ENCODE measurements around the gene ALKBH7.
A peak's percentile ranks its signal among the peaks of the same experiment; 100 is the strongest.
"Not testable (repeated sequence)": the region's sequence is repeated elsewhere in the genome, so short reads cannot be mapped to it uniquely, and the experiment has no call there.

The ALKBH7 gene

DNA sequence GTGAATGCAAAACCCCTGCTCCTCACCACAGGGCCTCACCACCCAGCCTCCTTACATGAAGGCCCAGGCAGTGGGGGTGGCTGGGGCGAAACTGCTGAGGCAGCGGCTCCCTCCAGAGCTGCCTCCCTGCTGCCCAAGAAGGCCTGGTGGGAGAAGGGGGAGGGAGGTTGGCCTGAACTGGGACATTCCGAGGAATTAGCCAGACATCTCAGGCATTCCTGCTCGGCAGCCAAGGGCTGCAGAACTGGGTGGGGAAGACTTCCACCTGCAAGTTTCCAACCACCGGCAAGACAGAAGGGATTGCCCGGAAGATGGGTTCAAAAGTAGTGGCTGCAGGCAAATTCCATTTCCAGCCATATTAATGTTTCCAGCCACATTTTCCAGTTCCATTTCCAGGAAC, 5.4 kb downstream of the ALKBH7 start:
- H3K4me3 ChIP-seq (ENCODE audit: low read length), result no peak overlapping the region
- no peak for TF ChIP-seq ZNF274 (IDR thresholded peaks at IDR 0.05; ENCODE audit: low read depth, low read length)

DNA sequence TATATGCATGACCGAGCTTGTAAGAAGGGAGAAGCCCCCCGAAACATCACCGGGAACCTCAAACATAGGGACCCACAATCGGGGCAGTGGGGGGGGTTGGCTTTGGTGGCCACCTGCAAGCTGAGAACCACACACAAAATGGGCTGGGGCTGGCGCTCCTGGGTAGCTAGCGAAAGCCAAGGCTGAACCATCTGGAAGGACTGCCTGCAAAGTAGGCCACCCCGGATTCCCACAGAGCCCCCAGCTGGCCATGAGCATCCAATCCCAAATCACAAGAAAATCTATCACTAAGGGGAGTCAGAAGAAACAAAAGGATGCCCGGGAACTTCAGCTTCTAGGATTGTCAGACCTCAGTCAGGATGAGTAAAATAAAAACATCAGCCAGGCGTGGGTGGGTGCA, 5.9 kb downstream of the ALKBH7 start:
- no peak overlapping the region for H3K4me3 ChIP-seq (ENCODE audit: low read length)
- no peak for TF ChIP-seq ZNF274 (IDR thresholded peaks at IDR 0.05; ENCODE audit: low read depth, low read length)

DNA sequence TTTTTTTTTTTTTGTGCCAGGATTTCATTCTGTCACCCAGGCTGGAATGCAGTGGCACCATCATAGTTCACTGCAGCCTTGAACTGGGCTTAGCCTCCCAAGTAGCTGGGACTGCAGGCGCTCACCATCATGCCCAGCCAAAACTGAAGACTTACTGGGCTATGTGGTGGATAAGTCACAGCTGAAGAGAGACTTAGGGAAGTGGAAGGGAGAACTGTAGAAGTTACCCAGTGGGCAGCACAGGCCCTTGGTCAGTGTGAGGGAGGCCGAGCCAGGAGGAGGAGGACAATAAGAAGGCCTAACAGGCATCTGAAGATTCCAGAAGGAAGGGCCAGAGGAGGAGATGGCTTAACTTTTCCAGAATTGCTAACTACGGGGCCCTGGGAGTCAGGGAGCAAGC, 7.2 kb downstream of the ALKBH7 start:
- no peak for TF ChIP-seq ZNF274 (IDR thresholded peaks at IDR 0.05; ENCODE audit: low read depth, low read length)
- no peak overlapping the region for H3K4me3 ChIP-seq (ENCODE audit: low read length)

DNA sequence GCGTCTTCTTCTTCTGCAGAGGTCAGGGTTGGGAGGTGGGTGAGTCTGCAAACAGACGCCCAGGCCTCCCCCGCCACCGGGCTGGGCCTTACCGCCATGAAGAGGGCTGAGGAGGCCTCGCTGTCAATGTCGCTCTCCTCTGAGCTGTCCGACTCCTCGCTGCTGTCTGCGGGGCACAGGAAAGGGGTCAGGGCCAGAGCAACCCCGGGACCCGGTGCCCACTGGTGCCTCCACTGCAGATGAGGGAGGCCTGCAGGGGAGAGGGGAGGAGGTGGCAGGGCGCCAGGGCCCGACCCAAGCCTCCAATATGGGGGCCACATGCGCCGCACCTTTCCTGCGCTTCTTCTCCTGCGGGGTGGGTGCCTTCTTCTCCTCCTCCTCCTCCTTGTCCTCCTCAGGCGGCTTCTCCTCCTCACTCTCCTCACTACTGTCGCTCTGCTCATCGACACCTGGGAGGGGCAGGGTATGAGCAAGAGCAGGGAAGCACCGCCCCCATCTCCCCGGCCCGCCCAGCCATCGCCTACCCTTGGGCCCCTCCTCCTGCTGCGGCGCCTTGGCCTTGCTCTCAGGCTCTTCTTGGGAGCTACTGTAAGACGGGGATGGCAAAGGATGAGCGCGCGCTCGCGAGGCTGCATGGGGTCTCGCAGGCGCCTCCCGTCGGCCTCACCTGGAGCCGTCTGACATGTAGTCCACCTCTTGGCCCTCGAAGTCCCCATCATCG, 8.6 kb downstream of the ALKBH7 start:
- no peak for TF ChIP-seq ZNF274 (IDR thresholded peaks at IDR 0.05; ENCODE audit: low read depth, low read length)
- H3K4me3 ChIP-seq (ENCODE audit: low read length), result no peak overlapping the region

DNA sequence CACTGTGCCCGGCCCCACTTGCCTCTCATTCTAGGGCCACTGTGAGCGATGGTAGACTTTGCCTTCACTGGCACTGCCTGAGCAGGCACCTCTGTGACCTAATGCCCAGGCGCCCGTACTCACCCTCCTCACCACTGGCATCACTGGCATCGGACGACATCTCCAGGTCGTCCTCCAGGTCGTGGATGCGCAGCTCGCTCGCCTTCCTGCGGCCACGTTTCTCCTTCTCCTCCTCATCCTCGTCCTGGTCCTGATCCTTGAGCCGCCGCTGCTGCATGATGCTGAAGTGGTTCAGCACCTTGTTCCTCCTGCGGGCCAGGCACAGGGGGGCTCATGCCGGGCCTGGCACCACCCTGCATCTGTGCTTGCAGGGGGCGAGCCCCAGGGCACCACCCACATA, 10.6 kb downstream of the ALKBH7 start:
- no peak overlapping the region for H3K4me3 ChIP-seq (ENCODE audit: low read length)
- TF ChIP-seq ZNF274 (IDR thresholded peaks at IDR 0.05; ENCODE audit: low read depth, low read length), result no peak

DNA sequence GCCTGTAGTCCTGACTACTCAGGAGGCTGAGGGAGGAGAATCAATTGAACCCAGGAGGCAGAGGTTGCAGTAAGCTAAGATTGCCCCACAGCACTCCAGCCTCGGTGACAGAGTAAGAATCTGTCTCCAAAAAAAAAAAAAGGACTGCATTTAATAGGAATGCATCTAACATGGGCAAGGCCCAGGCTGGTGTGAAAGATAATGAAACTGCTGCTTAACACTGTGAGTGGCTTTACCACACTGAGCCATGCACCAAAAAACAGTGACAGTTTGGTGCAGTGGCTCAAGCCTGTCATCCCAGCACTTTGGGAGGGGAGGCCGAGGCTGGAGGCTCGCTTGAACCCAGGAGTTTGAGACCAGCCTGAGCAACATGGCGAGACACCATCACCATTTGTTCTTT, 11.8 kb downstream of the ALKBH7 start:
- TF ChIP-seq ZNF274 (IDR thresholded peaks at IDR 0.05; ENCODE audit: low read depth, low read length), result no peak
- no peak overlapping the region for H3K4me3 ChIP-seq (ENCODE audit: low read length)

DNA sequence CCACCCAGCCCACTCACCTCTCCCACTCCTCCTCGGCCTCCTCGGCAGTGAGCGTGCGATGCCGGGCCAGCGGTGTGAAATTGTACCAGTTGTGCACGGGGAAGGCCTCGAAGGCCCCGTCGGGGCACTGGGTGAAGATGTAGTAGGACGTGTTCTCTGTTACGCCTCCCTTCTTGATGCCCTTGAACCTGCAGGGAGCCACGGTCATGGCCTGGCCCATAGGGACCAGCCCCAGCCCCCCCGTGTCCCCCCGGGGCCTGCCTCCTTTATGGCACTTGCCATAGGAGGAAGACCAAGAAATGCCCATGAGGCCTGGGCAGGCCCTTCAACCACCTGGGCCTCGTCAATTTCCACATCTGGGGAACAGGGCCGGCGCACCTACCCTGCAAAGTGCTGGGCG, 14.8 kb downstream of the ALKBH7 start:
- no peak overlapping the region for H3K4me3 ChIP-seq (ENCODE audit: low read length)
- no peak for TF ChIP-seq ZNF274 (IDR thresholded peaks at IDR 0.05; ENCODE audit: low read depth, low read length)

DNA sequence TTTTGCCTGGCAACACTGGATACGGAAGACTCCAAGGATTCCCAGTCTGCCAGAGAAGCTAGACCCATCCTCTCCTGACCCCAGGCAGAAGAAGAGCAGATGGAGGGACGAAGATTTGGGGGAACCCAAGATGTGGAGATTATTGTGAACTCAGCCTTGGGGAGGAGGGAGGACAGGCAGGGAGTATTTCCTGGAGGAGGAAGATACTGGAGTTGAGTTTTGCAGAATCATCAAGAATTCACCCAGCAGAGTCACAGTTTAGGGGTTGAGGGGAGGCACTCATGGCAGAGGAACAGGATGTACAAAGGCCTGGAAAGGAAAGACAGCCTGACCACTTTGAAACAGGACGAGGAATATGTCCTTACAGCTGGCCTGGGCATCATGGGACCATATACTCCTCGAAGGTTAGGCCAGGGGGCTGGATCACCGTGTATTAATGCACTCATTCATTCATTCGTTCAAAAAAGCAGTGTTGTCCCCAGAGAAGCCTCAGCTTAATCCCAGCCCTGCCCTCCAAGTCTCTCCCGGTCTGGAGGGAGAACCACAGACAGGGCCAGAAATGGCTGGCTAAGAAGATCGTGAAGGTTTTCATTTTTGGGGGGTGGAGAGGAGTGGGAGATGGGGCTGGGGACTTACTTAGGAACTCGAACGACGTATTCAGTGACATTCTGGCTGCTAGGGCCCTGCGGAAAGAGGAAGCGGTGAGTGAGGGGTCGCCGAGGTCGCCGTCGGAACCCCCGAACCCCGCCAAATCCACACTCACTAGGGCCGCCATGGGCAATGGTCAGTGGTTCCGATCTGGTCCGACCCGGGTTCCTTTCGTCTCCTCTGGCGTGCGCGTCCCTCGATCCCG, 19.9 kb downstream of the ALKBH7 start:
- H3K4me3 ChIP-seq (ENCODE audit: low read length), result peak overlapping the region; percentile 80
- no peak for TF ChIP-seq ZNF274 (IDR thresholded peaks at IDR 0.05; ENCODE audit: low read depth, low read length)

DNA sequence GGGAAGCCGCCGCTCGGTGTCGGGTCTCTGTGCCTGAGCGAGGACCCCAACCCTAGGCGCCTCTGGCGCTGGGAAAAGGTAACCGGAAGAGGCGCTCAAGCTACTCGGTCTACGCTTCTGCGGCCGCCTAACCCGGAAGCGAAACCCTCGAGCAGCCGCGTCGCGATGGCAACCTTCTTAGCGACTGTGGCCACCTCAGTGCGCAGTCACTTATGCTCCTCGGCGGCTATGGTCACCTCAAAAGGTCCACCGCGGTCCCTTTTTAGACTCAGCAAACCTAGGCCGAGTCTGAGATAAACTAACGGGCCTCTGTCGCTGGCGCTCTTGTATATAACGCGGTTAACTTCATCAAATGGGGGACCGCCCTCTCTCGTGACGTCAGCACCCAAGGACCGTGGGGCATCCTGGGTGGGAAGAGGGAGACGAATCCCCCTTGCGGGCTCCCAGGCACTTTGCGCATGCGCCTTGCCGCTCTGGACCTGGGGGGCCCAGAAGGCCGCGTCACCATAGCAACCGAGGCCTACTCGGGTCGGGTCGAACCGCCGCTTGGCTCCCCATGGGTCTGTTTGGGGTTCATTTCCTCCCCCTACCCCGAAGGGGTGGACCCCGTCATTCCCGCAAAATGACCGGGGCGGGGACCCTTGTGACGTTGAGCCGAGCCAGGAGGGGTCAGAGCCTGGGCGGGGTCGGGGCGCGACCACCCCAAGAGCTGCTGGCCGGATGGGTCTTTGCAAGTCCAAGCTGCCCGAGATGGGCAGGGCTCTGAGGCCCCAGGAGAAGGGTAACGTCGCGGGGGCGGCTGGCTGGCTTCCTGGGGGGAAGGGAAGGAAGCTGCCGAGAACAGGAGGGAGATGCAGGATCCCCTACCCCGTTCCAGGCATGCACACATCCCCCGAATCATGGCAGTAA, 20.7 kb downstream of the ALKBH7 start, which contains the start of gene GTF2F1:
TSS of gene GTF2F1 (minus strand) at position 91 of the 909 bp plus-strand sequence. CDS start 169 bp downstream, outside the sequence.
- peak within 1 kb of the TSS; percentile 80 for H3K4me3 ChIP-seq (ENCODE audit: low read length)
- TF ChIP-seq ZNF274 (IDR thresholded peaks at IDR 0.05; ENCODE audit: low read depth, low read length), result no peak

DNA sequence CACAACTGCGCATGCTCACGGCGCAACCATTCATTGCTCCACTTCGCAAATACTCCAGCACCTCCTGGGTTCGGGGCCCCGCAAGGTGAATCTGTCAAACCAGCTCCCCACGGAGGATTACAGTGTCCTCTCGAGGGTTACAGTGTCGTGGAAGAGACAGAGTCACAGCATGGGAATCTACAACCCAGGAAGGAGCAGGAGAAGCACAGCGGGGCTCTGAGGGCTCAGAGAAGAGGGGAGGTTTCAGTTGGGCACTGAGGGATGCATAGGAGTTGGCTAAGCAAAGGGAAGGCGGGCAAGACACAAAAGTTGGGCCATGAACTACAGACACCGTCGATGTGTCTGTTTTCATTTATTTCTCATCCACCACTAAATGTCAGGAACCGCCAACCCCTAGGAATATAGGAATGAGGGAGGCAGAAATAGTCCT, 21.4 kb downstream of the ALKBH7 start:
- no peak for TF ChIP-seq ZNF274 (IDR thresholded peaks at IDR 0.05; ENCODE audit: low read depth, low read length)
- H3K4me3 ChIP-seq (ENCODE audit: low read length), result peak overlapping the region; percentile 80; the same call in 1 of the 2 replicates

DNA sequence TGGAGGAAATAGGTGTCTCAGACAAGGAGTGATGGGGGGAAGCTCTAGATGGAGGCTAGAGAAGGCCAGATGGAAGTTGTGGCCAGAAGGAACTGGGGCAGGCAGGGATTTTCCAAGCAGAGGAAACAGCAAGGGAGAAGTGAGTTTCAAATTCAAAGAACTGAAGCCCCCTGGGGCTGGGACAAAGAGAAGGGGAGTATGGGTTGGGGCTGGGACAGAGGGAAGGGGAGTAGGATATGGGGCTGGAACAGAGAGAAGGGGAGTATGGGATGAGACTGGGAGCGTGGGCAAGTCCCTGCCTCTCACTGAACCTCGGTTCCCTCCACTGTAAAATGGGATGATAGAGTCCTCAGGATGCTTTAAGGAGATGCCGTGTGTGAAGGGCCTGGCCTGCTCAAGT, 22.2 kb downstream of the ALKBH7 start:
- H3K4me3 ChIP-seq (ENCODE audit: low read length), result no peak overlapping the region
- no peak for TF ChIP-seq ZNF274 (IDR thresholded peaks at IDR 0.05; ENCODE audit: low read depth, low read length)

DNA sequence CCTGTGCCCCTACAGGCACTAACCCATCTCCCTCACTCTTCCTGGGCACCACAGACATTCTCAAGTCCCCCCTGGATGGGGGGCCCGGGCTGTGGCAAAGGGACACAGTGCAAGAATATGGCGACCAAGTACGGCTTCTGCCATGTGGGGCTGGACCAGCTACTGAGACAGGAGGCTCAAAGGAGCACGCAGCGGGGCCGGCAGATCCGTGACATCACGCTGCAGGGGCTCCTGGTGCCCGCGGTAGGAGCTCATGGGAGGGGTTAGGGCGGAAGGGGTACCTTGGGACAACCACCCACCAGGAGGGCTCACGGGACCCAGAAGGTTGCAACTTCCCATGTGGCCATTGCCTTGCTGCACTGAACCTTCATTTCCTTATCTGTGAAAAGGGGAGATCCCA, 23.7 kb downstream of the ALKBH7 start:
- no peak overlapping the region for H3K4me3 ChIP-seq (ENCODE audit: low read length)
- no peak for TF ChIP-seq ZNF274 (IDR thresholded peaks at IDR 0.05; ENCODE audit: low read depth, low read length)

DNA sequence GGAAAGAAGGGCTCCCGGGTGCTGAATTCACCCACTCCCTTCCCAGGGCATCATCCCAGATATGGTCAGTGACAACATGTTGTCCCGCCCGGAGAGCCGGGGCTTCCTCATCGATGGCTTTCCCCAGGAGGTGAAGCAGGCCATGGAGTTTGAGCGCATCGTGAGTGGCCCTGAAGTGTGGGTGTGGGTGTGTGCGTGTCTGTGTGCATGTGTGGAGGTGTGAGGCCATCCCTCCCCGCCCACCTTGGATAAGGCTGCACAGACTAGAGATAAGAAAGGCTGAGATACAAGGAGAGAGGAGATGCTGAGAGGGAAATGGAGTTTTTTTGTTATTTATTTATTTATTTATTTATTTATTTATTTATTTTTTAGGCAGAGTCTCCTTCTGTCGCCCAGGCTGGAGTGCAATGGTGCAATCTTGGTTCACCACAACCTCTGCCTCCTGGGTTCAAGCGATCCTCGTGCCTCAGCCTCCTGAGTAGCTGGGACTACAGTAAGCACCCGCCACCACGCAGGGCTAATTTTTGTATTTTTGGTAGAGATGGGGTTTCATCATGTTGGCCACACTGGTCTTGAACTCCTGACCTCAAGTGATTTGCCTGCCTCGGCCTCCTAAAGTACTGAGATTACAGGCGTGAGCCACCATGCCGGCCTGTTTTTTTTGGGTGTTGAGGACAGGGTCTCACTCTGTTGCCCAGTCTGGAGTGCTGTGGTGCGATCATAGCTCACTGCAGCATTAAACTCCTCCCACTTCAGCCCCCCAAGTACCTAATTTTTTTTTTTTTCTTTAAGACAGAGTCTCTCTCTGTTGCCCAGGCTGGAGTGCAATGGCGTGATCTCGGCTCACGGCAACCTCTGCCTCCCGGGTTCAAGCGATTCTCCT, 27.7 kb downstream of the ALKBH7 start:
- not testable (repeated sequence) for H3K4me3 ChIP-seq (ENCODE audit: low read length)
